RWPE2 (cell line): Measurements from ENCODE around the gene SKP1.

Experiments
- ATAC-seq: fragments of 200-7000 bp; cut with Tn5 transposase; 3 replicates; pipeline ENCODE4 v1.9.1; 2021; ENCODE audit warnings: low read depth
- DNase-seq: peaks from one replicate; pipeline ENCODE4 v3.0.0-alpha.2; 2020; ENCODE audit warnings: low spot score
- H3K27ac ChIP-seq: fragments of 450-650 bp; 2 replicates; pipeline ENCODE4 v1.5.1; 2017; ENCODE audit warnings: mild to moderate bottlenecking; ENCODE audit not compliant: poor library complexity, severe bottlenecking
- H3K27me3 ChIP-seq: fragments of 250-450 bp; sonication (Bioruptor Pico); 2 replicates; pipeline ENCODE4 v1.5.1; 2021; ENCODE audit warnings: mild to moderate bottlenecking, moderate library complexity; ENCODE audit not compliant: insufficient read depth, poor library complexity, severe bottlenecking
- H3K36me3 ChIP-seq: fragments of 250-450 bp; sonication (Bioruptor Pico); 2 replicates; pipeline ENCODE4 v1.5.1; 2020; ENCODE audit warnings: low read depth, mild to moderate bottlenecking, moderate library complexity
- H3K4me1 ChIP-seq: fragments of 250-450 bp; sonication (Bioruptor Pico); 2 replicates; pipeline ENCODE4 v1.5.1; 2021; ENCODE audit warnings: mild to moderate bottlenecking, moderate library complexity; ENCODE audit not compliant: insufficient read depth, poor library complexity, severe bottlenecking
- H3K4me3 ChIP-seq: fragments of 250-450 bp; sonication (Bioruptor Pico); 2 replicates; pipeline ENCODE4 v1.5.1; 2021; ENCODE audit warnings: mild to moderate bottlenecking, moderate library complexity; ENCODE audit not compliant: severe bottlenecking
- H3K9me3 ChIP-seq: fragments of 250-450 bp; sonication (Bioruptor Pico); 2 replicates; pipeline ENCODE4 v1.5.1; 2021; ENCODE audit warnings: mild to moderate bottlenecking, moderate library complexity; ENCODE audit not compliant: severe bottlenecking
- CTCF ChIP-seq: fragments of 450-650 bp; IDR thresholded peaks from one replicate; pipeline ENCODE4 v1.5.1; 2017; ENCODE audit warnings: mild to moderate bottlenecking, moderate library complexity; ENCODE audit not compliant: poor library complexity, severe bottlenecking

The SKP1 gene

GRCh38 chr5:134107779-134108178 lies 69.0 kb downstream of the SKP1 start:
- no peak for DNase-seq
- Histone ChIP-seq H3K4me1 (peaks cover 9% of the 10 kb centered on the region), H3K4me3 (no peak overlapping the region), H3K27me3 (no peaks in the 10 kb centered on the region), H3K36me3 (no peaks in the 10 kb centered on the region), H3K9me3 (no peaks in the 10 kb centered on the region), H3K27ac (no peak overlapping the region)
- TF ChIP-seq CTCF = no peak
- ATAC-seq = no peak

GRCh38 chr5:134106991-134107701 lies 69.6 kb downstream of the SKP1 start:
- Histone ChIP-seq H3K9me3 (no peaks in the 10 kb centered on the region), H3K4me1 (peaks cover 9% of the 10 kb centered on the region), H3K27ac (no peak overlapping the region), H3K4me3 (no peak overlapping the region), H3K36me3 (no peaks in the 10 kb centered on the region), H3K27me3 (no peaks in the 10 kb centered on the region)
- TF ChIP-seq CTCF = no peak
- ATAC-seq = no peak
- no peak for DNase-seq

- Histone ChIP-seq H3K27me3 (no peaks in the 10 kb centered on the region), H3K36me3 (no peaks in the 10 kb centered on the region), H3K27ac (no peak overlapping the region), H3K9me3 (no peaks in the 10 kb centered on the region), H3K4me1 (no peaks in the 10 kb centered on the region), H3K4me3 (no peak overlapping the region)
- no peak for DNase-seq
- TF ChIP-seq CTCF = no peak
- ATAC-seq = no peak
Measured at GRCh38 chr5:134103998-134104654, 72.6 kb downstream of the SKP1 start.

GRCh38 chr5:134103397-134103796 lies 73.4 kb downstream of the SKP1 start:
- Histone ChIP-seq H3K4me1 (no peaks in the 10 kb centered on the region), H3K27ac (no peak overlapping the region), H3K4me3 (no peak overlapping the region), H3K36me3 (no peaks in the 10 kb centered on the region), H3K9me3 (no peaks in the 10 kb centered on the region), H3K27me3 (no peaks in the 10 kb centered on the region)
- no peak for TF ChIP-seq CTCF
- ATAC-seq (no peak), DNase-seq (no peak)
